ENCODE data around the gene NOC2L.

The NOC2L gene

DNA sequence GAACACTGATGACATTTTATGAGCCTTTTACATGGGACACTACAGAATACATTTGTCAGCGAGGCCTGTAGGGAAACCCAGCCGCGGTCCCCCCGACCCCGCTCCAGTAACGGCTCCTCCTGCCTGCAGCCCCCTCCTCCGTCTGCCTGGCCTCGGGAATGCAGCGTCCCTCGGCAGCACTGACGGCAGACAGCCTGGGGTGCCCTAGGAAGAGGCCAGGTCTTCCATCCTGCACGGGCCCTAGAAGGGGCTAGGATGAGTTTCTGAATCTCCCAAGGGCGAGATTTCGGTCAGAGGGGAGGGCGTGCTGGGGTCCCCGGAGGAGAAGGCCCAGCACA is 26.9 kb downstream of the NOC2L start:
- TF ChIP-seq ZNF274 (IDR thresholded peaks at IDR 0.05; ENCODE audit: low read depth, low read length), result no peak
- no peak overlapping the region for H3K4me3 ChIP-seq (ENCODE audit: low read length)

DNA sequence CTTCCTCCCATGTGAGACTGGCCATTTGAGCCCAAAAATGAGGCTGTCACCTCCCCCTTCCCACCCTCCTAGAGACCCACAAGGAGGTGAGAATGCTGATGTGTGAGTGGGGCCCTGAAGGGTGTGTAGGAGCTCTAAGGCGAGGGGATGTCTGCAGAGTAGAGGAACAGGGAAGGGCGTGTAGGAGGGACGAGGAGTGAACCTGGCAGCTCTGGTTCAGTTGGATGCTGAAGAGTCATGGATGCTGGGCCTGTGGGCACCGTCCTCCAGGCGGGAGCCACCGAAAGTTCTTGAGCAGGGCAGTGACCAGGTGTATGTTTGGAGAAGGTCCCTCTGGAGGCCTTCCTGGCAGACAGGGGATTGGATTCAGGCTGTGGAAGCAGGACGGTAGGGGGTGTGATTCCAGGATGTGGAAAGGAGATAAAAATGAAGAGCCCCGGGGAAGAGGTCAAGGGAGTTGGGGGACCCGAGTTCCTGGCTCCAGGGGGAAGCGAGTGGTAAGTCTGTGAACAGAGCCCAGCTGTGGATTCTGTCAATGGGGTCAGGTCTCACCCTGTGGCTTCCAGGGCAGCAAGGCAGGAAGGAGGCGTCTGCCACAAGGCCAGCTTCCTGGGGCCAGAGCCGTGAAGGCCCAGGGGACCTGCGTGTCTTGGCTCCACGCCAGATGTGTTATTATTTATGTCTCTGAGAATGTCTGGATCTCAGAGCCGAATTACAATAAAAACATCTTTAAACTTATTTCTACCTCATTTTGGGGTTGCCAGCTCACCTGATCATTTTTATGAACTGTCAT is 27.5 kb downstream of the NOC2L start:
- TF ChIP-seq ZNF274 (IDR thresholded peaks at IDR 0.05; ENCODE audit: low read depth, low read length), result no peak
- H3K4me3 ChIP-seq (ENCODE audit: low read length), result no peak overlapping the region

DNA sequence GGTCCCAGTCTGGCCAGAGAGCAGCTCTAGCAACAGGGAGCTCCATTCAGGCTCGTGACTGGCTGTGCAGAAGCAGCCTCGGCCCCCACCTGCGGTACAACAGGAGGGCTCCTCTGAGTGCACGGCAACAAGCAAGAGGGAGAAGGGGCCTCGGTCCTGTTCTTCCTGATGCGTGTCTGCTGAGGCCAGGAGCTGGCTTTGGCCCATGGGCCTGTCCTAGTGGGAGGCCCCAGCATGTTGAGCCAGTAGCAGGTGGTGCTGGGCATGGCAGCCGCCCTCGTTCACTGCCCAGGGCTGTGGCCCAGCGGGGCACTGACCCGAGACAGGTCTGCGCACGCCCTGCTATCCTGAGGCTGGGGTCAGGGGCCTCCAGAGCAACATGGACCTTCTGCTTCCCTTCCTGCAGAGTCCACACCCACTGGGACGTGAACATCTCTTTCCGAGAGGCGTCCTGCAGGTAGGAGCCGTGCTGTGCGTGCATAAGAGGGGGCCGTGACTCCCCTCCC is 28.4 kb downstream of the NOC2L start:
- TF ChIP-seq ZNF274 (IDR thresholded peaks at IDR 0.05; ENCODE audit: low read depth, low read length), result no peak
- no peak overlapping the region for H3K4me3 ChIP-seq (ENCODE audit: low read length)

DNA sequence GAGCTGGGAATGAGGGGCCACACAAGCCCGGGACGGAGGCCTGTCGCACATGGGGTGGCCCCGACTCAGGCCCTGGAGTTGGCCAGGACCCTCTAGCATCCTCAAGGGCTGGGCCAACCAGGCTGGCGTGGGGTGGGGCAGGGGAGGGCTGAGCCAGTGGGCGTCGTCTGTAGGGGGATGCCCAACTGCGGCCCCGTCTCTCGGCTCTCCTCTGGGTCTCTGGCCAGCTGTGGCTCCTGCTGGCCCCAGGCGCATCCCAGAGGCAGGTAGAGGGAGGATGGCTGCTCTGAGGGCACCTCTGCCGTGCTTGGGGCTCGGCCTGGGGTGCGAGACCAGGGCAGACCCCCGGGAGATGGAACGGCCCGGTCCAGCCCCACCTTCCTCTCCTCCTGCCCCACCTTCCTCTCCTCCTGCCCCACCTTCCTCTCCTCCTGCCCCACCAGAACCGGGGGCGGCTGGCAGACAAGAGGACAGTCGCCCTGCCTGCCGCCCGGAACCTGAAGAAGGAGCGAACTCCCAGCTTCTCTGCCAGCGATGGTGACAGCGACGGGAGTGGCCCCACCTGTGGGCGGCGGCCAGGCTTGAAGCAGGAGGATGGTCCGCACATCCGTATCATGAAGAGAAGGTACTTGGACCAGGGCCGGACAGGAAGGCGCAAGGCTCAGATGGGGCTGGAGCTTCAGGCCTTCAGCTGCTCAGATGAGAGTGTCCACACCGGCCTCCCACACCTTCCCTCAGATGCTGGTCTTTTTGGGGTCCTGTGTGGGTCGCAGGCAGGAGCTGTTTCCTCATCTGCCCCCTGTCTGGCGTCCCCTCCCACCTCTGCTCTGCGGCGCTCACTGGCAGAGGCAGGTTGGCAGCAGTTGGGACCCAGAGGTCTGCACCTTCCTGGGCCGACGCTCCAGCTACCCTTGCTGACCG is 29.1 kb downstream of the NOC2L start:
- TF ChIP-seq ZNF274 (IDR thresholded peaks at IDR 0.05; ENCODE audit: low read depth, low read length), result no peak

DNA sequence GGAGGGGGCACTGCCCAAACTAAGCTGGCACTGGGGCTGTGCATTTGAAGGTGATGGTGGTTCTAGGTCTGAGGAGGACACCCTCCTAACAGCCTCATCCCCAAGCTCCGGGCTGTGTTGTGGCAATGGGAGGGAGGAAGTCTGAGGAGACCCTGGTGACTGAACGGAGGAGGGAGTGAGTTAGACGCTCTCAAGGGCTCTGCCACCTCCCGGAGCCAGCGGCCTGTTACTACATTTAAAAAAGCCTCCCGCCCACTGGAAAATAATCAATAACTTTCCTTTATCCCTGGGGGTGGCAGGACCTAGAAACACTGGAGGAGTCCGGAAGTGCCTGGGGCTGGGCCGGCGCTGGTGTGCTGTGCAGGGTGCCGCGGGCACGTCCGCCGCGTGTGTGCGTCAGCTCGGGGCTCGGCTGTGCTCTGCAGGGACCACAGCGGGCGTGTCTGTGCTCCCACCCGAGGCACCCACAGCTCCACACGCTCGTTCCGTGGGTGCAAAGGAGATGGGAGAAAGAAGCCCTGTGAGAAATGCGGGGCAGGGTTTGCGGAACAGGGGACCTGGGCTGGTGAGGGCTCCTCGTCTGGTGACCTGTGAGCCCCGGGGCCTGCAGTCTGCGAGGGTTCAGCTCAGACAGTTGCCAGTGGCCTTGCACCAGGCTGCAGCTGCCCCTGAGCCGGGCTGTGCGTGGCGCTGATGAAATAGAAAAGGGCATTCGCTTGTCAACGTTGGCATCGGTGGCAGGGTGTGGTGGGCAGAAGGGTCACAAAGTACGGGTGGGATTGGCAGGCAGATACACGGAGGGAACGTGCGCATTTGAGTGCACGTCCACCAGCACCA is 30.0 kb downstream of the NOC2L start:
- no peak for TF ChIP-seq ZNF274 (IDR thresholded peaks at IDR 0.05; ENCODE audit: low read depth, low read length)
- H3K4me3 ChIP-seq (ENCODE audit: low read length), result no peak overlapping the region

More for the DNA sequence above, 29.1 kb downstream of the NOC2L start:
- no peak overlapping the region for H3K4me3 ChIP-seq (ENCODE audit: low read length)

DNA sequence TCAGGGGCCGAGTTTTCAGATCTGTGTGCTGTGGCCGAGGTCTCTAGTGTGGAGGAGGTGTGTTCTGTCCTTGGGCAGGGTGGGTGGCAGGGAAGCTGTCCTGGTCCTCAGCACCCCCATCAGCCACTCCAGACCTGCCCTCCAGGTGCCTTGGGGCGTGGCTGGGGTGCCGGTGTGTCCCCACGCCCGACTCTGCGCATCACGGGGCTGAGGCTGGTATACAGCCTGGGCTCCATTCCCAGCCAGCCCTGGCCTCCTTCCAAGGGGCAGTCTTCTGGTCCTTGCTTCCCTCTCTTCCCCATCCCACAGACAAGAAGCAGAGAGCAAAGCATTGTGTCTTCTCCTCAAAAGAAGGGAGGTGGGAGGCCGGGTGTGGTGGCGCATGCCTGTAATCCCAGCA is 31.3 kb downstream of the NOC2L start:
- no peak overlapping the region for H3K4me3 ChIP-seq (ENCODE audit: low read length)
- no peak for TF ChIP-seq ZNF274 (IDR thresholded peaks at IDR 0.05; ENCODE audit: low read depth, low read length)

DNA sequence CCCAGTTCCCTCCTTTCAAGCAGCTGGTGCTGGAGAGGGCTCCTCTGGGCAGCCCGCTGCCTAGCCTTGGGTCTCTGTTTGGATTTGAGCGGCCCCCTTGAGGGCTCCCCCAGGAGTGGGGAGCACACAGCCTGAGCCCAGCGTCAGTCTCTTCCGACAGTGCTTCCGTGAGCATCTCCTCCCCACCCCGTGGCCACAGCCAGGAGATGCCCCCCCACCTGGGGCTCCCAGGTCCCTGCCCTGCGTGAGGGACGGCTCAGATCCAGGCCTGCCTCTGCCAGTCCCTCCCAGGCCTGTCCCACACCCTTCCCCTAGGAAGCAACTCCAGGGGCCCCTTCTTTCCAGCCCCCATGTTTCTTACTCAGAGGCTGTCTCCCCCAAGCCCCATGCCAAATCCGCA is 31.8 kb downstream of the NOC2L start:
- TF ChIP-seq ZNF274 (IDR thresholded peaks at IDR 0.05; ENCODE audit: low read depth, low read length), result no peak

DNA sequence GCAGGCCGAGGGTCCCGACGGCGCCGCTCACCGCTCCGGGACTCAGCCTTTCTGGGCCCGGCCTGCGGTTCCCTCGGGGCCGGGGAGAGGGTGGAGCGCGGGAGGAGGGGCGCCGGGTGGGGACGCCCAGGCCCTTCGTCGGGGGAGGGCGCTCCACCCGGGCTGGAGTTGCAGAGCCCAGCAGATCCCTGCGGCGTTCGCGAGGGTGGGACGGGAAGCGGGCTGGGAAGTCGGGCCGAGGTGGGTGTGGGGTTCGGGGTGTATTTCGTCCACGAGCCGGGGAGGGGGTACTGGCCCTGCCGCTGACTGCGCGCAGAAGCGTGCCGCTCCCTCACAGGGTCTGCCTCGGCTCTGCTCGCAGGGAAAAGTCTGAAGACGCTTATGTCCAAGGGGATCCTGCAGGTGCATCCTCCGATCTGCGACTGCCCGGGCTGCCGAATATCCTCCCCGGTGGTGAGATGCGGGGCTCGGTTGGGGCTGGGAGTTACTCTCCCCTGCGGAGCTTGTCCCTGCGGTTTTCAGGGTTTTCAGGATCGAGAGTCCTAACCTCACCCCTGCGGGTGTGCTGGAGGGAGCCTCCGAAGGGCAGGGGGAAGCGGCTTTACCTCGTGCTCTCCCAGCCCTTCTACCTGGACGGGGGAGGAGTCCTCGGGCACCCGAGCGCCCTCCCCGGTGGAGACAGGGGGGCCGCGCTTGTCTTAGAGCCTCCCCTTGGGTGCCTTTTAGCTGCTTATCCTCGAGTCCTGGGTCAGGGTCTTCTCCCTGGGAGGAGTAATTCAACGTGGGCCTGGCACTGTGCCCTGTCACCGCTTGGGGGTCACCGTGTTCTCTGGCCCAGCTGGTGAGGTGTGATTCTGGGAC is 33.3 kb downstream of the NOC2L start:
- no peak overlapping the region for H3K4me3 ChIP-seq (ENCODE audit: low read length)
- no peak for TF ChIP-seq ZNF274 (IDR thresholded peaks at IDR 0.05; ENCODE audit: low read depth, low read length)

More for the DNA sequence above, 31.8 kb downstream of the NOC2L start:
- H3K4me3 ChIP-seq (ENCODE audit: low read length), result no peak overlapping the region

DNA sequence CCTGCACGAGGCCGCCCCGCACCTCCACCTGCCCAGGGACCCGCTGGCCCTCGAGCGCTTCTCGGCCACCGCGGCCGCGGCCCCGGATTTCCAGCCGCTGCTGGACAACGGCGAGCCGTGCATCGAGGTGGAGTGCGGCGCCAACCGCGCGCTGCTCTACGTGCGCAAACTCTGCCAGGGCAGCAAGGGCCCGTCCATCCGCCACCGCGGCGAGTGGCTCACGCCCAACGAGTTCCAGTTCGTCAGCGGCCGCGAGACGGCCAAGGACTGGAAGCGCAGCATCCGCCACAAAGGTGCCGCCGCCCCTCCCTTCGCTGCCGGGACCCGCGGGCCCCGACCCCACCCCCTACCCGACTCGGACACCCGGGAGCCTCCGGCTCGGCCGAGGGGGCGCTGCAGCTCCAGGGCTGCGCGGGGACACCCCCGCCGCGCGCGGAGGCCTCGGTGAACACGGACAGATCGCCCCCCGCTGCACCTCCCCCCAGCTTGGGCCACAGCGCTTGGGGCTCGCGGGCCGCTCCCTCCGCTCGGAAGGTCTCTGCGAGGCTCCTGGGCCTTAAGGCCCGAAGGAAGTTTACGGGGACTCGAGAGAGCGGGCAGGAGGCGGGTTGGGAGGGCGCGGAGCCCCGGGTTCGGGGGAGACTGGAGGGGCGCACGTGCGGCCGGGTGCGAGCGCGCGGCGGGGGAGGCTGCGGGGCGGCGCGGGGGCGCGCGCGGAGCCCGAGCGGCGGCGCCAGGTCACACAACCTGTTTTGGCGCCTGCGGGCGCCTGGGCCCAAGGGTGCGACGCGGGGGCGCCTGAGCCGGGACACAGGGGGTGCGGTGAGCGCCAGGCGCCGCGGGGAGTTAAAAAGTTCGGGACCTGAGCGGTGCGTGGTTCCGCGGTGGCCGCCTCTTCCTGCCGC is 34.1 kb downstream of the NOC2L start:
- H3K4me3 ChIP-seq (ENCODE audit: low read length), result no peak overlapping the region; the same call in 1 of the 2 replicates
- no peak for TF ChIP-seq ZNF274 (IDR thresholded peaks at IDR 0.05; ENCODE audit: low read depth, low read length)

DNA sequence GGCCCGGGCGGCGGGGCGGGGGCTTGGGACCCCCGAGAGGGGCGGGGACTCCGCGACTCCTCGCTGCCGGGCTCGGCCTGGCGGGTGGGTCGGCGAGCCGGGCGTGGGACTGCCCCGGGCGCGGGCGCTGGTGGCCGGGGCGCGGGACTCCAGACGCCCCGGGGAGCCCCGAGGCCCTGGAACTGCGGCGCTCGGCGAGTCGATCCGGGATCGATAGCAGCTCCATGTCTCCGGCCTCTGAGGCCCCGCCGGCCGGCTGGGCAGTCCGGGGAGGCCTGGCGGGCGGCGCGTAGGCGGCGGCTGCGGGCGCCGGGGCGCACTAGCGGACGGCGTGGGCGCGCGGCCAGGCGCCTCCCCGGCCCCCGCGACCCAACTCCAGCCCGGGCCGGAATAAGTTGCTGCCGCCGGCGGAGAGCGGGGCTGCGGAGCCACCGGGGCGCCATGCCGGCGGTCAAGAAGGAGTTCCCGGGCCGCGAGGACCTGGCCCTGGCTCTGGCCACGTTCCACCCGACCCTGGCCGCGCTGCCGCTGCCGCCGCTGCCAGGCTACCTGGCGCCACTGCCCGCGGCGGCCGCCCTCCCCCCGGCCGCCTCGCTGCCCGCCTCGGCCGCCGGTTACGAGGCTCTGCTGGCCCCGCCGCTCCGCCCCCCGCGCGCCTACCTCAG is 34.9 kb downstream of the NOC2L start:
- no peak overlapping the region for H3K4me3 ChIP-seq (ENCODE audit: low read length)
- no peak for TF ChIP-seq ZNF274 (IDR thresholded peaks at IDR 0.05; ENCODE audit: low read depth, low read length)

DNA sequence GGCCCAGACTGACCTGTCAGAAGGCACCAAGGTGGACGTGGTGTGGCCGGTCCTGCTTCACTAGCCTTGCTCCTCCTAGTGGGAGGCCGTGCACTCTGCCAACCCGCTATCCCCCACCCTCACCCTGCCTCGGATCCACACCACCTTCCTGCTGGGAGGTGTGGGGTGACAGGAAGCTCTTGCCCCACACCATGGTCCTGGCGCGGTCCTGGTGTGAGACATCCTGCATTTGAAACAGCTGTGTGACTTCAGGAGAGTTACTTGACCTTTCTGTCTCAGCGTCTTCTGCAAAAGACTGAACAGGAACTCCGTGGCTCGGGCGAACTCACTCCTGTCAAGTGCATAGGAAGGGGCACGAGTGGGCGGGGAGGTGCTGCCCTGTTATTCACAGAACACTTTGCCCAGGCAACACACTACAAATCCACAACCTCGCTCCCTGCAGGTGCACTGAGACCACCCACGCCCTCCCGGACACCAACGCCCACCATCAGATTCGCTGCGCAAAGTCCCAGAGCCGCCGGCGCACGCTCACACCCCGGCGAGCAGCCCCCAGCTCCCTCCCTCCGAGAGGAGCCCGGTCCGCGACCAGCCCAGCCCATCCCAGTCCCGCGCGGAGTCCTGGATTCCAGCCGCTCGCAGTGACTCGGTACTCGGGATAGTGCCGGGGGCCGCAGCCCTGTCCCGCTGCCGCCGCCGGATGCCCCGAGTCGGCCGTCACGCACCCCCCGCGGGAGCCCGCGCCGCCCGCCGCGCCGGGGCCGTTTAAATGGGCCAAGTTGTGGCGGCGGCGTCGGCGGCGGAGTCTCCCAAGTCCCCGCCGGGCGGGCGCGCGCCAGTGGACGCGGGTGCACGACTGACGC is 35.7 kb downstream of the NOC2L start, which contains the start of gene SAMD11:
SAMD11 (plus strand) TSS at position 793 of the 860 bp plus-strand sequence. CDS start 509 bp downstream, outside the sequence.
- H3K4me3 ChIP-seq (ENCODE audit: low read length), result no peak within 1 kb of the TSS; the same call in 1 of the 2 replicates
- TF ChIP-seq ZNF274 (IDR thresholded peaks at IDR 0.05; ENCODE audit: low read depth, low read length), result no peak

All from GM08714 (cell line).